Liver (tissue), 3 donors: ENCODE measurements around the gene GATM.

Source experiments
- EGR1 ChIP-seq, 2 donors: IDR thresholded peaks; 2 replicates each; pipeline ENCODE4 v1.6.1; 2016 to 2018; ENCODE audit warnings: antibody characterized with exemption in 2 of 2, low read depth in 2 of 2
- RAD21 ChIP-seq, 2 donors: IDR thresholded peaks; 2 replicates each; pipeline ENCODE4 v1.6.1; 2016; ENCODE audit warnings: antibody characterized with exemption in 2 of 2, mild to moderate bottlenecking in 2 of 2
- REST ChIP-seq: IDR thresholded peaks from 2 replicates; pipeline ENCODE4 v1.6.1; 2016; ENCODE audit warnings: antibody characterized with exemption, mild to moderate bottlenecking
- TAF1 ChIP-seq: conservative IDR thresholded peaks from 2 replicates; pipeline ENCODE4 v1.6.1; 2016; ENCODE audit warnings: antibody characterized with exemption, mild to moderate bottlenecking
- TF ChIP-seq, protein P1 (sequence below): IDR thresholded peaks from 2 replicates; pipeline ENCODE4 v1.6.1; 2016; ENCODE audit warnings: antibody characterized with exemption
- TF ChIP-seq, protein P2 (sequence below): fragments of 150-350 bp; IDR thresholded peaks from 2 replicates; pipeline ENCODE4 v1.5.1; 2017; ENCODE audit warnings: improper control_type of control experiment, low read depth, low read length; ENCODE audit not compliant: missing input control
- TF ChIP-seq, protein P3 (sequence below): IDR thresholded peaks from 2 replicates; pipeline ENCODE4 v1.6.1; 2016; ENCODE audit warnings: antibody characterized with exemption
- donor health status: healthy.
- donor health status: healthy.

- TF ChIP-seq, protein P1, sequence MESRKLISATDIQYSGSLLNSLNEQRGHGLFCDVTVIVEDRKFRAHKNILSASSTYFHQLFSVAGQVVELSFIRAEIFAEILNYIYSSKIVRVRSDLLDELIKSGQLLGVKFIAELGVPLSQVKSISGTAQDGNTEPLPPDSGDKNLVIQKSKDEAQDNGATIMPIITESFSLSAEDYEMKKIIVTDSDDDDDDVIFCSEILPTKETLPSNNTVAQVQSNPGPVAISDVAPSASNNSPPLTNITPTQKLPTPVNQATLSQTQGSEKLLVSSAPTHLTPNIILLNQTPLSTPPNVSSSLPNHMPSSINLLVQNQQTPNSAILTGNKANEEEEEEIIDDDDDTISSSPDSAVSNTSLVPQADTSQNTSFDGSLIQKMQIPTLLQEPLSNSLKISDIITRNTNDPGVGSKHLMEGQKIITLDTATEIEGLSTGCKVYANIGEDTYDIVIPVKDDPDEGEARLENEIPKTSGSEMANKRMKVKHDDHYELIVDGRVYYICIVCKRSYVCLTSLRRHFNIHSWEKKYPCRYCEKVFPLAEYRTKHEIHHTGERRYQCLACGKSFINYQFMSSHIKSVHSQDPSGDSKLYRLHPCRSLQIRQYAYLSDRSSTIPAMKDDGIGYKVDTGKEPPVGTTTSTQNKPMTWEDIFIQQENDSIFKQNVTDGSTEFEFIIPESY: no peak
- TF ChIP-seq, protein P2, sequence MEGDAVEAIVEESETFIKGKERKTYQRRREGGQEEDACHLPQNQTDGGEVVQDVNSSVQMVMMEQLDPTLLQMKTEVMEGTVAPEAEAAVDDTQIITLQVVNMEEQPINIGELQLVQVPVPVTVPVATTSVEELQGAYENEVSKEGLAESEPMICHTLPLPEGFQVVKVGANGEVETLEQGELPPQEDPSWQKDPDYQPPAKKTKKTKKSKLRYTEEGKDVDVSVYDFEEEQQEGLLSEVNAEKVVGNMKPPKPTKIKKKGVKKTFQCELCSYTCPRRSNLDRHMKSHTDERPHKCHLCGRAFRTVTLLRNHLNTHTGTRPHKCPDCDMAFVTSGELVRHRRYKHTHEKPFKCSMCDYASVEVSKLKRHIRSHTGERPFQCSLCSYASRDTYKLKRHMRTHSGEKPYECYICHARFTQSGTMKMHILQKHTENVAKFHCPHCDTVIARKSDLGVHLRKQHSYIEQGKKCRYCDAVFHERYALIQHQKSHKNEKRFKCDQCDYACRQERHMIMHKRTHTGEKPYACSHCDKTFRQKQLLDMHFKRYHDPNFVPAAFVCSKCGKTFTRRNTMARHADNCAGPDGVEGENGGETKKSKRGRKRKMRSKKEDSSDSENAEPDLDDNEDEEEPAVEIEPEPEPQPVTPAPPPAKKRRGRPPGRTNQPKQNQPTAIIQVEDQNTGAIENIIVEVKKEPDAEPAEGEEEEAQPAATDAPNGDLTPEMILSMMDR: no peak
- TF ChIP-seq EGR1 (IDR thresholded peaks at IDR 0.05; ENCODE audit: low read depth in 2 of 2): no peak
- TF ChIP-seq REST: no peak
- TF ChIP-seq, protein P3, sequence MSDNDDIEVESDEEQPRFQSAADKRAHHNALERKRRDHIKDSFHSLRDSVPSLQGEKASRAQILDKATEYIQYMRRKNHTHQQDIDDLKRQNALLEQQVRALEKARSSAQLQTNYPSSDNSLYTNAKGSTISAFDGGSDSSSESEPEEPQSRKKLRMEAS: no peak
- no peak for TF ChIP-seq RAD21 (IDR thresholded peaks at IDR 0.05)
- TF ChIP-seq TAF1: no peak
These were observed 57.7 kb downstream of the GATM start for GRCh38 chr15:45320581-45321205.
